ENCODE data around the gene VOPP1.
"Not testable (repeated sequence)": the region's sequence is repeated elsewhere in the genome, so short reads cannot be mapped to it uniquely, and the experiment has no call there.

VOPP1 gene

DNA sequence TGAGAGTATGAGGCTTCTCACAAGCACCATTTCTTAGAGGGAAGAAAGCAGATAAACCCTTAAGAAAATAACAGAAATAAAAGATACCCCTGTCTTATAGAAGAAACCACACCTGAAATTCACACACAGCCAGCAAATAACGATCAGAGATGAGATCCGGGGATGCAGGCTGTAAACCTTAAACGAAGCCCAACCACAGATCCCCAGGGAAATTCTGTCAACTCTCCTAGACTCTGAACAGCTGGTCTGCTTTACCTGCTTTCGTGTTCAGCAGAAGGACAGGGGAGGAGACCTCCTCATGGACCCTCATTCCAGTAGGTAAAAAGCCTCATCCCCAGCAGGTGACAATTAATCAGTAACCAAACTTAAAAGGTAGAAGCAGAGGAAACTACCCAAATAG, 45.0 kb downstream of the VOPP1 start:
- no peak for DNase-seq

DNA sequence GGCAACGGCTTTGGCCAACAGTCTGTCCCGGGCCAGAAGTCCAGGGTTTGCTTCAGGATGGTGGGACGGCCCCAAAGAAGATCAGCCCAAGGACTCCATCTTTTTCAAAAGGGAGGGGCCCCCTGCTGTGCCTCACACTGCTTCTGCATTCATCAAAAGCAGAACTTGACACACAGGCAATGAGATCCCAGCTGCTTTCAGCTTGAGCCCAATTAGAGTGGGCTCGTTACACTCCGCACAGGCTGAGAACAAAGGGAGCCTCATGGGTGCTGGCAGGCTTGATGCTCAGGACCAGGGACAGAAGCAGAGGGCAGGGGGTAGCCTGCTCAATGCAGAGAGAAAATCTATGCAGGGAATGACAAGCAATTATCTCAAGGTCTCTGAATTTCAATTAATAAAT, 45.5 kb downstream of the VOPP1 start:
- no peak for DNase-seq

DNA sequence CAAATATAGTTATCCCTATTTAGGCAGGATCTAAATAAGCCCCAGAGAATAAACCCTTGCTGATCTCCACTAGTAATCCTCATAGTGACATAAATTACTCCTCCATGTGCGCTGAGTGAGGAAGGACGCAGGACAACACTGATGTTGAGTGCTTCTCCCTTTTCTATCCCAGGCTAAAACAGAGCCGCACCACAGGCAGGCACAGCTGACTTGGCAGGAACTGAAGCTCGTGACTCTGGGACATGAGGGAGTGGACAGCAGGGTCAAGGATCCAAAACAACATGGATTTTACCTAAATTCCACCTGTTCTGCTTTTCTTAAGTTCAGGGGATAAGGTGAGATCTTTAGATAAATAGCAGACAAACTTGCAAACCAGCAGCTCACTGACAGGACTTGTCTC, 46.0 kb downstream of the VOPP1 start:
- no peak for DNase-seq

DNA sequence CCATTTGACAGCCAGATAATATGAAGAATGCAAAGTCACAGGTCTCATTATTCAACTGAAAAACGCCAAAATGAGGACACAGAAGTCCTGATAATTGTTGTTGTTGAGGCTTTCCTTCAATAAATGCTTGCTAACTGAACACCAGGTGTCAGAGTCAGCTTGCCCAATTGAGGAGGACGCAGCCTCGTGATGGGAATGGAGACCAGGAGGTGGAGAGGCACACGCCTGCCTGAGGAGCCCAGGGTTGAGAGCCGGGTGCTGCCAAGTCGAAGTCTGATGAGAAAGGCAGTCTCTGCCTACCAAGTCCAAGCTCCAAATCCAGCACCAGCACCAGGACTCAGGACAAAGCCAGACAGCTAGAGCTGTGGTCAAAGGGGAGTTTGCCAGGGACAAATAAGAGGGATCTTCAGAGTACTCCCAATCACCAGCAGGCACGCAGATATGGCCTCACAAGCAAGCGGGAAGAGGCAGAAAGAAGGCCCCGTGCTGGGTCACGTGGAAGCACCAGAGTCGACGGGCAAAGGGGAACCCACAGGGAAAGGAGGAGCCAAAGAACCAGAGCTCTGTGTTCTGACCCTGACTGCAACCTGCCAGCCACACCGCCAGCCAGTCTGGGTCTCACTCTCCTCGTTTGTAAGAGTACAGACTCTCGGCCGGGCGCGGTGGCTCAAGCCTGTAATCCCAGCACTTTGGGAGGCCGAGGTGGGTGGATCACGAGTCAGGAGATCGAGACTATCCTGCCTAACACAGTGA, 47.6 kb downstream of the VOPP1 start:
- no peak for DNase-seq

DNA sequence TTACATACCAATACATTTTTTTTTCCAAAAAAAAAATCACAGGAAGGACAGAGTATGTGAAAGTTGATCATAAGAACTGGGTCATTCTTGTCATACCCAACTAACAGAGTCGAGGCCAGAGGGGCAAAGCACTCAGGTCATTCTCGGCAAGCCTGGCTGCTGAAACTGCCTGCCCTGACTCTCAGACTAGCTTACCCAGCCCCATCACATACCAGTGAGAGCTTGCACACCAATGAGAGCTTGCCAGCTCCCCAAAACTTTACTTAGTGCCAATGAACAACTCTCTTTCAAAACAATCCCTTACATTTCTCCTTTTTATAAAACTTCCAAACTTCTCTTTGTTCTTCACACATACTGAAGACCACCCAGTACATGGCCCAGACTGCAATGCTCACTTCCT, 48.9 kb downstream of the VOPP1 start:
- DNase-seq: no peak

DNA sequence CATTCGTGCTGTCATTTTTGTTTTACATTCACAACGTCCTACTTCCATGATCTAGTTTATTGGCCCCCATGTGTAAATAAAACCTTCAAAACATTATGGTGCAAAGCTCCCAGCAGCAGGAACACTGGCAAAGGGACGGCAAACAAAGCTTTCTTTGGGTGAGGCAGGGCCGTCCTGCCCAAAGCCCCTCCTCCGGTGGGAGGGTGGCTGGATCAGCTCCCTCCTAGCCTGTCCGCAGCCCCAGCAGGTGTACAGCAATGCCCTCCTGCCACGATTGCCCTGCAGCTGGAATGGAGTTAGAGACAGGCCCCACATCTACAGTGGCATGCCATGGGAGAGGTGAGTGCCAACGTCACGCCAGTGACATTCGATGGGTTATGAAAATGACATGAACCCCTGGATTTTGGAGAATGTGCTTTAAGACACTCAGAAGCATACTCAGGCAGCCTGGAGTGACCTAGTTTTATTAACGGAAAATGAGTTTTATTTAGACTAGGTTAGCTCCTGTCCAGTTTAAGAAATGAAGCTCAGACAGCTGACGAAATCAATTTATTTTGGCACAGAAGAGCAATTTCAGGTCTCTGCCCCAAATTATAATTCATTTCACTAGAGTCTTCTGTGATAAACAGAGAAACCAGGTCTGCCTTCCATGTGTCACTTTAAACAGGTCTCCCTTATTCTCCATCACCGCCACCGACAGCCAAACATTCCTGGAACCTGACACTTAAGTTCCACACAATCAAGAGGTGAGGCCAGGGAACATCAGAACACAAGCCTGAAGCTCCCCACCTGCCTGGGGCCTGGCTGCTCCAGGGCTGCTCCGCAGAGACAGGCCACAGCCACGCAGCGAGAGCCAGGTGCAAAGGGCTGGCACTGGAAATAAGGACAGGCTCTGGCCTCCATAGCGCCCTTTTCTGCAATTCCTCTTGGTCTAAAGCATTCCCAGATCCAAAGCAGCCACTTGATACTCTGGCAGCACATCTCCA, 50.1 kb downstream of the VOPP1 start:
- no peak for DNase-seq

DNA sequence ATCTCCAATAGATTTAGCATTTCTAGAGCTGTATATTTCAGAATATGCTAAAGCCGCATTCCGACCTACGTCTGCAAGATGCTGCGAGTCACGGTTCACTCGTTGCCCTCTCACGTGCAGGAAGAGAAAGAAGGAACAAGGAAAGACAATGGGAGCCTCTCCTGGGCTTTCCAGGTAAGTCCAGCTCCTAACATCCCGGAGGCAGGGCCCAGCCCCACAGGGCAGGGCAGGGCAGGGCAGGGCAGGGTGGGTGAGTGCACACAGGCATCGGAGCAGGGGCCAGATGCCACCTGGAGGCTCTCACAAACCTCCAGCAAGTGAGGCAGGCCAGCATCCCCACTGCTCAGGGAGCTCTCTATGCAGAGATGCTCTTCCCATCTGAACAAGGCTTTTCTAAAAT, 50.8 kb downstream of the VOPP1 start:
- DNase-seq: no peak

DNA sequence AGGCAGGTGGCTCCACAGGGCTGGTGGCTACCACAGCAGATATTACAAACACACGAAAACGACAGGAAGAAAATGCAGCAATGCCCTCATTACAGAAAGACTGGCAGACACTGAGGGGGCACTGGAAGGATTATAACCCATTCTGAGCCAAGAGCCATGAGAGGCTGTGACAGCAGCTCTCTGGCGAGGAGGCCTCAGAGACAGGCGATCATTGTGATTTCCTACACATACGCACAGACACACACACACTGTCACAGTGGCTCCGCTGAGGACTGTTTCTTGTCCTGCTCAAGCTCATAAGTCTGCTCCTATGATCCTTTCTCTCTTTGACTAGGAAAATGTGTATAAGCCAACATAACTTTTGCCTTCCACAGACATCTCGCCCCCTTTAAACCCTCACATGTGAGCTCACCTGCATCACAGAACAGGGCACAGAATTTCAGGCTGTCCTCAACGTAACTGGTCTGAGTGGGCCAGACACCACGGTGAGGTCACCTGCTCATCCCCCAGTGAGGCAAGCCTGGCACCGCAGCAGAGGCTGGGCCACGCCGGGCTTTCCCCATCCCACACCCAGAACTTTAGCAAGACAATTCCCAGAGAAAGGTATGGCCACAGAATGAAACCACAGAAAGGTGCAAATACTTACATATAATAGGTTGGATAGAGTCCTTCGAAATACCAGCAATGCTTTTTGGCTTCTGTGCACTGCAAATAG, 51.7 kb downstream of the VOPP1 start:
- no peak for DNase-seq

DNA sequence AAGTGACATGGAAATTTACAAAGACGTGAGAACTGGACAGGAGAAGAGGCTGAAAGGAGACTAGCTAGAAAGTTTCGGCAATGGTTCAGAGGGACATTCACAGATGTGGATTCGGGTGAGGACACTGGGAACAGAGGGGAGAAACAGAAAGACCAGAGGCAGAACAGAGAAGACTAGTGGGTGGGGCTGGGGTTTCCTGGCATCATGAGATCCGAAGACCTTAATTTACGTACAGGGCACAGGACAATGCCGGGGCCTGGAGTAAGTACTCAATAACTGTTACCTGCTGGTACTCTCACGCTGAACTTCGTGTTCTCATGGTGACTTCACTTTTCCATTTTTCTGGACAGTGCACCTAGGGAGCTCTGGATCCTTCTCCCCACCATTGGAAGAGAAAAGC, 53.5 kb downstream of the VOPP1 start:
- no peak for DNase-seq

DNA sequence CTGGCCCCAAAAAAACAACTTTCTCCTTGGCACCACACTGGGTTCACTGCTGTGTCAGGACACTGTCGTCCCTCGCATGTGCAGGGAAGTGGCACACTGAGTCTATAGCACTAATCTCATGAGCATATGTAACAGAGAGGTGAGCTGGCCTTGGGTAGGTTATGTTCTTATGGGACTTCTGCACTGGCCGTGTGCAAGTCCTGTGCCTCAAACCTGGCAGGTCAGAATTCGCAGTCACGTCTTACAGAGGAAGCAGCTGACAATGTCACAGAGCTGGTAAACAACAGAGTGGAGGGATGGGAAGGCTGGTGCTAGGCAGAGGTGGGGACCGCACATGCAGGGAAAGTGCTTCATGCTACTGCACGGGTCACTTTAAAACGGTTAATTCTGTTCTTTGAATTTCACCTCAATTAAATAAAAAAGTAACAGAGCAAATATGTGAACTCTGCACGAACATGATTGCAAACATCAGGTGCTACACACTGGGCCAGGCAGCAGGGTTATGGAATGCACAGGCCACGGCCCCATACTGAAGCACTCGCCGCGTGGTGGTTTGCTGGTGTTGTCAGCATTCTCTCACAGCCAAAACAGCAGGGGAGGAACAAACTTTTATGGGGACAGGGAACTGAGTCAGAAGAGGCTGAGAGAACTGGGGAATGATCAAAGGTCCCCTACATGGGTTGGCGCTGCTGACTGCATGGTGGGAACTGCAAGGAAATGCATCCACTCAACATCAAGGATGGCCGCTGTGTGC, 54.2 kb downstream of the VOPP1 start:
- no peak for DNase-seq

DNA sequence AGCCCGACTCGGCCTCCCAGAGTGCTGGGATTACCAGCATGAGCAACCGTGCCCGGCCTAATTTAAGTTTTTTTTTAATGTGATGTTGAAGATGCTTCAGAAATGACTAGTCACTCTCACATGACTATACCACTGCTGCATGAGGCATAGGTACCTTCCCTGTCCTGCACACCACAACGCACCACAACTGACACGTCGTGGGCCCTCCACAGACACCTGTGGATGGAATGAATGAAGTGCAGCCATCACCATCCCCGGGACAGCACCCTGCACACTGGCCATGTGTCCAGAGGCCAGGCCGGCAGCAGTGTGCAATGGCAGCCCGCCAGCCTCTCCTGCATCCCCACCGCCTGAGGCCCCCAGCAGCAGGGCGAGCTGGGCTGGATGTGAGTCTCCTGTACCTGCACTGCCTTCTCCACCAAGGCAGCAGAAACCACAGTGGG, 55.1 kb downstream of the VOPP1 start:
- DNase-seq: peak; percentile 46

DNA sequence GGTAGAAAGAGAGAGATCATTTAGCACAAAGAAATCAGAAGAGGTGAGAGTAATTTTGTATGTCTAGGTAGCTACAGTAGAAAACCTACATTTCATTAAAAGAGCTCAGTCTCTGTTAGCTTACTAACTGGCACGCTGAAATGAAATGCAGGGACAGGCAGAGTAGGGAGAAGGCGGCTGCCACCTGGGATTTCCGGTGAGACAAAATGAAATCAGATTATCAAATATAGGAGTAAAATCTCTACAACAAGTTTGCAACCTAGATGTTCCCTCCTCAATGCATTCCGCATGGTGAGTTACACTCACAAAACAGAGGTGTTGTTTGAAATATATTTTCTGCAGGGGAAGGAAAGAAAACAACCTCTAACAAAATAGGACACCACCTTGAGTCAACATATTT, 55.9 kb downstream of the VOPP1 start:
- no peak for DNase-seq

DNA sequence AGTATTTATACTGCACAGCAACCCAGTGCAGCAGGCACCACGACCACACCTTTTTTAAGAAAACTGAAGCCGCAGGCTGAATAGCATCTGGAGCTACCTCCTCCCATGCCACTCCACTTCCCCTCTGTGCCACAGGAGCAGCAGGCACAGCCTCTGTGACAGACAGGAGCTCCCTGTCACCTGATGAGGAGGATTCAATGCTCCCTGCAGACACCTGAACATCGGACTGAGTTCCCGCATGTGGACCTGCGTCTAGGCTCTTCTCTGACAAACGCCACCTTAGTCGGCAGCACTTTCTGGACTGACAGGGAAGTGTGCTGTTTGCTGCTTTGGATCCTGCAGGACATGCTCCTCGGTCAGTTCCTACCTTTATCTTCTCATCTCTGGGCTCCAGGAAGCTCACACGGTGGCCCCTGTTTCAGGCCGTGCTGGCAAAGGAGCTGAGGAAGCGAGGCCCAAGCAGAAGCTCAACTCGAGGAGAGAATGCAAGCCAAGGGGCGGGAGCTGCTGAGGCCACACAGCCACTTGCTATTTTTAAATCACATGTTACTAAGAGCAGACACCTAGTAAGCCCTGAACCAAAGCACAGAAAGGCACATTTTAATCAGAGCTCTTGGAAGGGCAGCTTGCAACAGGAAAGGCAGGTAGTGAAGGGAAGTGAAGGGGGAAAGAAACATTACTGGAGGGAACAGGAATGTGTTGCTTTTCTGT, 56.6 kb downstream of the VOPP1 start:
- DNase-seq: no peak

DNA sequence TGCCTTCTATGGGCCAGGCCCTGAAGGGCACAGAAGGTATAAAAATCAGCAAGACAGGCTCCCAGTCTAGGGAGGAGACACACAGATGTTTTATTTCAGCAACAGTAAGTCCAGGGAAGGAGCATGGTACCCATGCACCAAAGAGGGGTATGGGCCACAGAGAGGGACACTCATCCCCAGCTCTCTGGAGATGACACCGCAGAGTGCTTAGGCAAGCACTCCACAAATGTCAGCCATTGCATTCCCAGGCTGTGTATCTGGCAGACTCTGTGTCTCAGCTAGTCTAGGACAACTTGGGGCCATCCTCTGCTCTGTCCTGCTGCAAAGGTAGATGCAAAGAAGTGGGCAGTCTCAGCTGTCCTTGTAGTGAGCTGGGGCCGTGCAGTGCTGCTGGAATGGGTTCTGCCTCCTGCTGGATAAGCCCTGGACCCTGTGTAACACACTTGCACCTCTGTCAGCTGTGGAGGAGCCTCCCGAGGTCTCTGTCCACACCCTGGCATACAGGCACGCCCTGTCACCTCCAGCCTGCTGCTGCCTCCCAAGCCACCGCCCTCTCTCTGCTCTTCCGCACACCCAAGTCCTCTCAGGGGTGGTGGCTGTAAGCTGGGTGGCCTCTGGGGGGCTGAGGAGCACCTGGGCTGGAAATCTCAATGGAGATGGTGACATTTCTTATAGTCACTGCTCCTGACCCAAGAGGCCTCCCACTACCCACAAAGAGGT, 57.6 kb downstream of the VOPP1 start:
- no peak for DNase-seq

DNA sequence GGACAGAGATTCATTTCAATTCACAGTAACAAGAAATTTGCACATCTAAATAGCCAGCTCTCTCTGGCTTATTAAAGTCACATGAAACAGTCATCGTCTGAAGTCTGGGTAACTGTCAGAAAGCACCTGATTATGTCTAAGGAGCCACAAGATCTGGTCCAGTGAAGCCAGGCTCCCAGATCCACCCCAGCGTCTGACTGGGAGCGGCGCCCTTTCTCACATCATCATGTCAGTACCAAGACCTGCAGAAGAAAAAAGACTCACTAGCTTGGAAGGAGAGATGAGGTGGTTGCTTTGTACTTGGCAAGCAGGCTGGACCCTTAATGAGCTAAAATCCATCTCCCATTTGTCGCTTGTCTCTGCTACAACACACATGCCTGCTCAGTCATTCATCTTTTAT, 58.4 kb downstream of the VOPP1 start:
- no peak for DNase-seq

DNA sequence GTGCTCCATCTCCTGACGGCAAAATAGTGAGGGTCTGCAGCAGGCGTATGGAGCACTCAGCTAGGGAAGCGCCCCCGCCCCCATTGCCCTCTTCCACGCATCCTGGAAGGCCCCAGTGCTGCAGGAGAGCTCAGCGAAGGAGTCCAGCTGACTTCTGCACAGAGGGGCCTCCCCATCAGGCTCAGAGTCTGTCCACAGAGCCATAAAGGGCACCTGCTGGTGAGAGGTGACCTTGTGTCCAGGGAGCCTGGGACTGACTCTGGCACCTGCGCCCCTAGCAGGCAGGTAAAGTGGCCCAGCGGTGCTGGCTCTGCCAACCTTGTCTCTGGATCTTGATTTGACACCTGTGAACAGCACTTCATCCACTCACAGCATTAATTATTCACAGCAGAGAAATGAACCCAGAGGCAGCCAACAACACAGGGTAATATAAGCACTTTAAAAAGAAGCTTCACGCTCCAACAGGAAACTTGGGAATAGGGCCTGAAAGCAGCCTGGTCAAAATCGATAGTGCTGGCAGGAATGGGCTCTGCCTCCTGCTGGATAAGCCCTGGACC, 59.6 kb downstream of the VOPP1 start:
- DNase-seq: no peak

DNA sequence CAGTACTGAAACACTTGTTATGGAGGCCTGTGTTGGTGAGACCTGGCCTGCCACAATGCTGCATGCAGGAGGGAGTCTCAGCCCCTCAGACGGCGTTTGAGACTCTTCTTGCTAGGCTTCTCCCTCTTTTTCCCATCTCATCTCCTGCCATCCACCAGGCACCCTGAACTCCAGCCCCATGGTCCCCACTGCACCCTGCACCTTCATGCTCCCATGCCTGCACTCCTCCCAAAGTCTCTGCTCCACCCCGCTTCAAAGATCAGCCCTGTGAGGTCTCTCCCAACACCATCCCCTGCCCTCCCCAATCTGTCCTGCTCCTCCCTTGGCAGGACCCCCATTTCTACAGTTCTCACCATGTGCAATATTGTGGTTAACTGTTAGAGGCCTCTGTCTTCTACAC, 61.7 kb downstream of the VOPP1 start:
- DNase-seq: no peak

DNA sequence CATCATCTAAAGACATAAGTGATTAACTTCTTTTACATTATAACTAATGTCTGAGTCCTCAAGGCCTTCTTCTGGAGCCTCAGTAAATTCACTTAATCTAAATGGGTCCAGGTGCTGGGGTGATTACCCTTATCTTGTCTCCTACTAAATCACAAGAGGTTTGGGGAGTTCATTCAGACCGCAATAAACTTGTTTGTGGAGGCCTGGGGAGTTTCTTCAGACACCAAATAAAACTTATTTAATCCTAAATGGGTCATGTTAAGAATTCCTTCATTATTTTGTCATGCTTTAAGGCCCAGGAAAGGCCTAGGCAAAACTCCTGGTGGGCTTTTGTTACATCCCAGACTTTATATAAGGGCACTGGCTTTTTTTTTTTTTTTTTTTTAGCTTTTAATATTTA, 62.1 kb downstream of the VOPP1 start:
- not testable (repeated sequence) for DNase-seq

DNA sequence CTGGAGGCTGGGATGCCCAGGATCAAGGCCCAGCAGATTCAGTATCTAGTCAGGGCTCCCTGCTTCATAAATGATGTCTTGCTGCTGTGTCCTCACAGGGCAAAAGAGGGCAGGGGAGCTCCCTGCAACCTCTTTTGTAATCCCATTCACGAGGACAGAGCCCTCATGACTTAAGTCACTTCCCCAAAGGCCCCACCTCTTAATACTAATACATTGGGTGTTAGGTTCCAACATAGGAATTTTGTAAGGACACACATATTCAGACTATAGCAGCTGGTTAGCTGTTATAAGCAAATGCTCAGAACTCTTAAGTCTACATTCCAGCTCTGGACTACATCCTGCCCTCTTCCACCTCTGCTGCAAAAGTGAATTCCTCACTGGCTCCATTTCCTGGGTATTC, 63.0 kb downstream of the VOPP1 start:
- DNase-seq: no peak

DNA sequence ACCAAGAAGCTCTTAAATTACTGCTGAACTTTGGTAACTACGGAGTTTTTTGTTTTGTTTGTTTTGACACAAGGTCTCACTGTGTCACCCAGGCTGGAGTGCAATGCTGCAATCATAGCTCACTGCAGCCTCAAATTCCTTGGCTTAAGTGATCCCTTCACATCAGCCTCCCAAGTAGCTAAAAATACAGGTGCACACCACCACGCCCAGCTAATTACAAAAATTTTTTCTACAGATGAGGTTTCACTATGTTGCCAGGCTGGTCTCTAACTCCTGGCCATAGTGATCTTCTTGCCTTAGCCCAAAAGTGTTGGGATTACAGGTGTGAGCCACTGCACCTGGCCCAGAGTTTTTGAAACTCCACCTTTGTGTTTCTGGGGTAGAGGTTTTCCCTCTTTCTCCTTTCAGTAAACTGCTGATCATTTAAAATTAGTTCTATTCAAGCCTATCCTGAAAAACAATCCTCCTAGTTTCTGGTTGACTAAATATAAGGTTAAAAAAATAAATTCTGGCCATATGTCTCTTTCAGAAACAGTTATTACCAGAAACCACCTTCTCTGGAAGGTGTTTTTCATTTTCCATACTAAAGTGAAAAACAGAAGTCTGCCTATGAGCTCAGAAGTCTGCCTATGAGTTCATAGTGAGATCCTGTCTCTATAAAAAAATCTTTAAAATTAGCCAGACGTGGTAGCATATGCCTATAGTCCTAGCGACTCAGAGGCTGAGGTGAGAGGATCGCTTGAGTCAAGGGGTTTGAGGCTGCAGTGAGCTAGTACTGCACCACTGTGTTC, 63.9 kb downstream of the VOPP1 start:
- no peak for DNase-seq
